Heart left ventricle (tissue), 13 donors: ENCODE results near the gene SLX4IP.

Experiments used
- POLR2A ChIP-seq, 2 donors: fragments of 450-650 bp; IDR thresholded peaks; one replicate each; pipeline ENCODE4 v1.6.1; 2017; ENCODE audit warnings: antibody characterized with exemption in 2 of 2, mild to moderate bottlenecking in 2 of 2, moderate library complexity in 2 of 2
- TF ChIP-seq, protein P1 (sequence below), 12 donors: fragments of 200-600 bp; sonication (generic) in 4 of 12; IDR thresholded peaks; one replicate each; pipeline versions ENCODE4 v1.5.0 to v1.8.0; 2018 to 2022; ENCODE audit warnings: antibody characterized with exemption in 12 of 12, mild to moderate bottlenecking in 5 of 12
- donor health status: ischemic (EF 13 %, LVEDD 7.1; RV severe dilation, severe dysfunction).
- donor health status: DM: no; HTN: yes; CAD: no.
- donor health status: DM: no; HTN: no; CAD: no.
- donor health status: ischemic (EF 25% LVEDD 6.9; RV normal size, moderate dysfunction).
- donor health status: ischemic (EF 25% LVEDD 5.7; RV mildly dilated, moderate dysfunction).
- donor health status: ischemic (EF 35%, LVEDD 5.7; RV mildly dilated, moderate dysfunction).
- donor health status: nonischemic (EF 11% LVEDD 7.7; RV severe dilation, severe dysfunction).
- donor health status: DM: yes; HTN: yes; CAD: no.
- donor health status: PGD.
- donor health status: ischemic (EF 29% LVEDD 5.4; RV normal size, mild dysfunction).
- donor health status: nonischemic (EF 23%, LVEDD 6.1; RV moderate dilation, normal function).

DNA sequence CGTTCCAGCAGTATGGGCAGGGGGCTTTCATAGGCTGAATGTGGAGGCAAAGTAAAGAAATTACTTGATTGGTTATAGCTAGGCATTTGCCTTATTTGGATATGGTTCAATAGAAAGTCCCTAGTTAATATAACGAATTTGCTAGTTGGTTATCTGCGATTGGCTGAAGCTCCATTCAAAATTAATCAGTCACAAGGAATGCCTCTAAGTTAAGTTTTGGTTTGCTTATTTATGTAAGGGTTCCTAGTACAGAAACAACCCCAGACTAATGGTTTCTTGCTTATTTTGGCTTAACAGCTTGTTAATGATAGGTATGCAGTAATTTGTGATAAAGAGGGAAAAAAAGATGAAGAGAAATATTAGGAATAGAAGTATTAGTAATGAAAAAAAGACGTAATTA is 151.2 kb downstream of the SLX4IP start:
- TF ChIP-seq, protein P1, sequence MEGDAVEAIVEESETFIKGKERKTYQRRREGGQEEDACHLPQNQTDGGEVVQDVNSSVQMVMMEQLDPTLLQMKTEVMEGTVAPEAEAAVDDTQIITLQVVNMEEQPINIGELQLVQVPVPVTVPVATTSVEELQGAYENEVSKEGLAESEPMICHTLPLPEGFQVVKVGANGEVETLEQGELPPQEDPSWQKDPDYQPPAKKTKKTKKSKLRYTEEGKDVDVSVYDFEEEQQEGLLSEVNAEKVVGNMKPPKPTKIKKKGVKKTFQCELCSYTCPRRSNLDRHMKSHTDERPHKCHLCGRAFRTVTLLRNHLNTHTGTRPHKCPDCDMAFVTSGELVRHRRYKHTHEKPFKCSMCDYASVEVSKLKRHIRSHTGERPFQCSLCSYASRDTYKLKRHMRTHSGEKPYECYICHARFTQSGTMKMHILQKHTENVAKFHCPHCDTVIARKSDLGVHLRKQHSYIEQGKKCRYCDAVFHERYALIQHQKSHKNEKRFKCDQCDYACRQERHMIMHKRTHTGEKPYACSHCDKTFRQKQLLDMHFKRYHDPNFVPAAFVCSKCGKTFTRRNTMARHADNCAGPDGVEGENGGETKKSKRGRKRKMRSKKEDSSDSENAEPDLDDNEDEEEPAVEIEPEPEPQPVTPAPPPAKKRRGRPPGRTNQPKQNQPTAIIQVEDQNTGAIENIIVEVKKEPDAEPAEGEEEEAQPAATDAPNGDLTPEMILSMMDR (IDR thresholded peaks at IDR 0.05) = no peak
- no peak for TF ChIP-seq POLR2A (IDR thresholded peaks at IDR 0.05)
